Chondrocyte (in vitro differentiated cells): ENCODE data around the gene C11orf54. TPM values are rescaled to one million over a fixed set of nuclear protein-coding genes. Genes with fewer than 3 reads are reported as not detected.
"Not testable (repeated sequence)": the region's sequence is repeated elsewhere in the genome, so short reads cannot be mapped to it uniquely, and the experiment has no call there.

Experiments used
- DNase-seq: peaks from one replicate; pipeline ENCODE4 v3.0.0; 2021; ENCODE audit warnings: mixed read lengths, low spot score
- H3K27ac Mint-ChIP-seq: one replicate; pipeline ENCODE4 v1.8.0; 2021; ENCODE audit warnings: mild to moderate bottlenecking, moderate library complexity, mixed read lengths; ENCODE audit not compliant: unreplicated experiment
- H3K27me3 Mint-ChIP-seq: 2 replicates; pipeline ENCODE4 v1.8.0; 2021; ENCODE audit warnings: low read depth, mixed read lengths
- H3K36me3 Mint-ChIP-seq: 2 replicates; pipeline ENCODE4 v1.8.0; 2021; ENCODE audit warnings: low read depth, mixed read lengths
- H3K4me1 Mint-ChIP-seq: 2 replicates; pipeline ENCODE4 v1.8.0; 2021; ENCODE audit warnings: low read depth, mild to moderate bottlenecking, mixed read lengths
- H3K4me3 Mint-ChIP-seq: one replicate; pipeline ENCODE4 v1.8.0; 2021; ENCODE audit warnings: mild to moderate bottlenecking, moderate library complexity, mixed read lengths; ENCODE audit not compliant: unreplicated experiment
- H3K9me3 Mint-ChIP-seq: 2 replicates; pipeline ENCODE4 v1.8.0; 2021; ENCODE audit warnings: low read depth, mixed read lengths
- total RNA-seq: library from RNA; stranded (reverse); gene quantifications from 3 replicates; pipeline ENCODE4 v1.2.1, GENCODE V29; 2021
- TF ChIP-seq, protein P1 (sequence below): fragments of 200-600 bp; sonication (generic); IDR thresholded peaks from 2 replicates; pipeline ENCODE4 v1.5.0; 2021; ENCODE audit warnings: antibody characterized with exemption, mild to moderate bottlenecking, moderate library complexity

The C11orf54 gene
- total RNA-seq, 1 donor from 2014 or later, result 13.3 TPM

DNA sequence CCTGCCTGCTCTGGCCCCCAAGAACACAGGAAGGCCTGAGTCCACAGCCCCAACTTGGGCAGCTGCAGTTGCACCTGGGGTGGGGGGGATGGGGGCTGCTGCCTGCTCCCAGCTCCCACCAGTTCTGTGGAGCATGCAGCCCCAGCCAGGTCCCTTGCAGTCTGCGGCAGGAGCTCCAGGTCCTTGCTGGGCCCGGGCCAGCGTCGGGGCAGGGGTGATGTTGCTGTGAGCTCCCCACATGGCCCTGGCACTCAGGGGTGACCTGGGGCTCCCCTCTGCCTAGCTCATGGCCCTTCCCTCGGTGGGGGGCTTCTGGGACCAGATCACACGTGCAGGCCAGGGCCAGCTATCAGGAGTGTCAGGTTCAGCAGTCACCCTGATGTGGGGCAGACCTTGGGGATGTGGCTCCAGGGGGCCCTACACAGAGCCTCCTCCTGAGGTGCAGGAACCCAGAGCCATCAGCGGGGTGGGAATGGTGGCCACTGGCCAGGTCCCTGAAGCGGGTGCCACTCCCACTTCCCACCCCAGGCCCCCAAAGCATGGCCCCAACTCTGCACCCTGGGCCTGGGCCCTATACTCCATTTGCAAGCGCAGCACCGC is 32.2 kb downstream of the C11orf54 start:
- H3K9me3 Mint-ChIP-seq, result no peaks in the 10 kb centered on the region
- no peak for DNase-seq
- no peaks in the 10 kb centered on the region for H3K36me3 Mint-ChIP-seq
- TF ChIP-seq, protein P1, sequence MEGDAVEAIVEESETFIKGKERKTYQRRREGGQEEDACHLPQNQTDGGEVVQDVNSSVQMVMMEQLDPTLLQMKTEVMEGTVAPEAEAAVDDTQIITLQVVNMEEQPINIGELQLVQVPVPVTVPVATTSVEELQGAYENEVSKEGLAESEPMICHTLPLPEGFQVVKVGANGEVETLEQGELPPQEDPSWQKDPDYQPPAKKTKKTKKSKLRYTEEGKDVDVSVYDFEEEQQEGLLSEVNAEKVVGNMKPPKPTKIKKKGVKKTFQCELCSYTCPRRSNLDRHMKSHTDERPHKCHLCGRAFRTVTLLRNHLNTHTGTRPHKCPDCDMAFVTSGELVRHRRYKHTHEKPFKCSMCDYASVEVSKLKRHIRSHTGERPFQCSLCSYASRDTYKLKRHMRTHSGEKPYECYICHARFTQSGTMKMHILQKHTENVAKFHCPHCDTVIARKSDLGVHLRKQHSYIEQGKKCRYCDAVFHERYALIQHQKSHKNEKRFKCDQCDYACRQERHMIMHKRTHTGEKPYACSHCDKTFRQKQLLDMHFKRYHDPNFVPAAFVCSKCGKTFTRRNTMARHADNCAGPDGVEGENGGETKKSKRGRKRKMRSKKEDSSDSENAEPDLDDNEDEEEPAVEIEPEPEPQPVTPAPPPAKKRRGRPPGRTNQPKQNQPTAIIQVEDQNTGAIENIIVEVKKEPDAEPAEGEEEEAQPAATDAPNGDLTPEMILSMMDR, result no peak
- H3K27ac Mint-ChIP-seq, result no peak overlapping the region
- H3K4me1 Mint-ChIP-seq, result no peaks in the 10 kb centered on the region
- H3K27me3 Mint-ChIP-seq, result no peaks in the 10 kb centered on the region
- H3K4me3 Mint-ChIP-seq, result no peak overlapping the region

- H3K27ac Mint-ChIP-seq, H3K4me3 Mint-ChIP-seq, H3K27me3 Mint-ChIP-seq, H3K9me3 Mint-ChIP-seq, DNase-seq, H3K4me1 Mint-ChIP-seq, H3K36me3 Mint-ChIP-seq: not testable (repeated sequence)
Observed at GRCh38 chr11:93774560-93774959, 33.1 kb downstream of the C11orf54 start.

GRCh38 chr11:93775289-93775688 is 33.8 kb downstream of the C11orf54 start:
- no peak overlapping the region for H3K4me3 Mint-ChIP-seq
- no peaks in the 10 kb centered on the region for H3K4me1 Mint-ChIP-seq
- no peaks in the 10 kb centered on the region for H3K36me3 Mint-ChIP-seq
- TF ChIP-seq, protein P1, result peak; percentile 56
- peak overlapping the region; percentile 41 for H3K27ac Mint-ChIP-seq
- H3K27me3 Mint-ChIP-seq, result no peaks in the 10 kb centered on the region
- no peak for DNase-seq
- no peaks in the 10 kb centered on the region for H3K9me3 Mint-ChIP-seq

DNA sequence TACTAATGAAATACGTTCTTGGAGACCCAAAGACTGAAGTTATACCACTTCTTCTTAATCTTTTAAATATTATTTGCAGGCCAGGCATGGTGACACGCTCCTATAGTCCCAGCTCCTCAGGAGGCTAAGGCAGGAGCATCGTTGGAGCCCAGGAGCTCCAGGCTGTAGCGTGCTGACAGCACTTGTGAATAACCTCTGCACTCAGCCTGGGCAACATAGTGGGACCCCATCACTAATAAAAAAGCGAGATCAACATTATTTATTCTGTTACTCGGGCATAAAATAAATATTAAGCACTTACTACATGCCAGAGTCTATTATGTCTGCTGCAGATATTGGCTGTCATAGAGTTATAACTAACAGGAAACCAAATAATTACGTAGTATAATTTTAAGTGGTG is 41.9 kb downstream of the C11orf54 start:
- H3K36me3 Mint-ChIP-seq, result no peaks in the 10 kb centered on the region
- H3K4me1 Mint-ChIP-seq, result peaks cover 40% of the 10 kb centered on the region
- H3K27me3 Mint-ChIP-seq, result no peaks in the 10 kb centered on the region
- H3K4me3 Mint-ChIP-seq, result peak overlapping the region; percentile 95
- TF ChIP-seq, protein P1, result no peak
- no peaks in the 10 kb centered on the region for H3K9me3 Mint-ChIP-seq
- DNase-seq, result no peak
- no peak overlapping the region for H3K27ac Mint-ChIP-seq

GRCh38 chr11:93783765-93784144 is 42.3 kb downstream of the C11orf54 start:
- DNase-seq, result no peak
- Mint-ChIP-seq H3K27me3 (no peaks in the 10 kb centered on the region), H3K36me3 (no peaks in the 10 kb centered on the region), H3K27ac (peak overlapping the region; percentile 86), H3K4me1 (peaks cover 40% of the 10 kb centered on the region), H3K9me3 (no peaks in the 10 kb centered on the region), H3K4me3 (peak overlapping the region; percentile 95)
- TF ChIP-seq, protein P1, result no peak
